Heart left ventricle (tissue), 16 donors: ENCODE results near the gene CACNB2. TPM values are rescaled to one million over a fixed set of nuclear protein-coding genes. Genes with fewer than 3 reads are reported as not detected.

Experiments
- ATAC-seq, 4 donors: fragments of 200-7000 bp; cut with Tn5 transposase; one replicate each; pipeline ENCODE4 v1.9.1; 2020 to 2022; ENCODE audit warnings: moderate library complexity in 4 of 4, mild to moderate bottlenecking in 3 of 4, moderate number of reproducible peaks in 1 of 4
- DNase-seq, 5 donors: peaks; one replicate each; pipeline ENCODE4 v3.0.0-alpha.2; 2020
- H3K27ac ChIP-seq, 12 donors: fragments of 200-600 bp; sonication (generic) in 4 of 12; one replicate each; pipeline versions ENCODE4 v1.5.0 to v1.8.0; 2016 to 2022; ENCODE audit warnings: mild to moderate bottlenecking in 2 of 12
- H3K27me3 ChIP-seq, 9 donors: fragments of 200-600 bp; sonication (generic) in 2 of 9; one replicate each; pipeline versions ENCODE4 v1.5.1 to v1.8.0; 2016 to 2022; ENCODE audit warnings: mild to moderate bottlenecking in 3 of 9
- H3K36me3 ChIP-seq, 9 donors: fragments of 200-600 bp; sonication (generic) in 2 of 9; one replicate each; pipeline versions ENCODE4 v1.5.0 to v1.8.0; 2018 to 2022; ENCODE audit warnings: mild to moderate bottlenecking in 2 of 9
- H3K4me1 ChIP-seq, 12 donors: fragments of 200-600 bp; sonication (generic) in 4 of 12; one replicate each; pipeline versions ENCODE4 v1.5.0 to v1.8.0; 2016 to 2022; ENCODE audit warnings: mild to moderate bottlenecking in 3 of 12
- H3K4me3 ChIP-seq, 12 donors: fragments of 200-600 bp; sonication (generic) in 4 of 12; one replicate each; pipeline versions ENCODE4 v1.5.0 to v1.8.0; 2017 to 2022; ENCODE audit warnings: mild to moderate bottlenecking in 9 of 12, moderate library complexity in 4 of 12
- H3K9me3 ChIP-seq, 12 donors: fragments of 200-600 bp; sonication (generic) in 4 of 12; one replicate each; pipeline versions ENCODE4 v1.5.0 to v1.8.0; 2016 to 2022; ENCODE audit warnings: mild to moderate bottlenecking in 1 of 12
- CTCF ChIP-seq, 12 donors: fragments of 200-600 bp; sonication (generic) in 4 of 12; IDR thresholded peaks; one replicate each; pipeline versions ENCODE4 v1.5.0 to v1.8.0; 2018 to 2022; ENCODE audit warnings: antibody characterized with exemption in 12 of 12, mild to moderate bottlenecking in 5 of 12
- POLR2A ChIP-seq, 2 donors: fragments of 450-650 bp; IDR thresholded peaks; one replicate each; pipeline ENCODE4 v1.6.1; 2017; ENCODE audit warnings: antibody characterized with exemption in 2 of 2, mild to moderate bottlenecking in 2 of 2, moderate library complexity in 2 of 2
- WGBS, 4 donors: extraction: QIAGEN DNeasy Blood & Tissue Kit in 2 of 4; methylation state at CpG; one replicate each; pipeline versions ENCODE4 v1.1.5 to v1.1.7; 2013 to 2018; 5-methylcytosine and 5-hydroxymethylcytosine counted together
- intact Hi-C, 10 donors: fragments of 100-400 bp; cut with DNase I; formaldehyde crosslinking; loops; one replicate each; pipeline versions ENCODE4 v1.11.1 to v1.14.2; 2022
- polyA plus RNA-seq, 2 donors: library from polyadenylated mRNA; stranded (reverse); fragments of 200-250 nt; gene quantifications; one replicate each; pipeline ENCODE4 v1.2.3, GENCODE V29; 2013
- total RNA-seq, 9 donors: library from RNA; depleted of rRNA in 2 of 9; stranded (reverse); fragments of >200 nt in 2 of 9; fragmentation: NEBNext Ultra II Directional in 3 of 9; extraction: Animal tissue kit (Norgen Biotek cat#: 25700) in 3 of 9; gene quantifications; one replicate each; pipeline versions ENCODE4 v1.1.0 to v1.2.4, GENCODE V29; 2016 to 2023
- donor health status: ischemic (EF 13 %, LVEDD 7.1; RV severe dilation, severe dysfunction).
- donor health status: healthy with polysubstance abuse.
- donor health status: DM: no; HTN: yes; CAD: no.
- donor health status: DM: no; HTN: no; CAD: no.
- donor health status: ischemic (EF 25% LVEDD 6.9; RV normal size, moderate dysfunction).
- donor health status: ischemic (EF 25% LVEDD 5.7; RV mildly dilated, moderate dysfunction).
- donor health status: healthy.
- donor health status: DM: yes; HTN: yes; CAD: no.
- donor health status: ischemic (EF 35%, LVEDD 5.7; RV mildly dilated, moderate dysfunction).
- donor health status: nonischemic (EF 11% LVEDD 7.7; RV severe dilation, severe dysfunction).
- donor health status: DM: yes; HTN: yes; CAD: no.
- donor health status: PGD.
- donor health status: ischemic (EF 29% LVEDD 5.4; RV normal size, mild dysfunction).
- donor health status: nonischemic (EF 23%, LVEDD 6.1; RV moderate dilation, normal function).

Gene CACNB2
- total and polyA plus RNA-seq, 11 donors = 11.4 to 63.2 (median 33.2) TPM

GRCh38 chr10:18238870-18239485, 98.8 kb downstream of the CACNB2 start:
- Histone ChIP-seq H3K9me3 (peaks cover 0 to 6% (median 0%) of the 10 kb centered on the region in 12 donors), H3K27me3 (no peaks in the 10 kb centered on the region), H3K27ac (peak overlapping the region in 1 of 12 donors; percentile 34), H3K36me3 (no peaks in the 10 kb centered on the region), H3K4me3 (no peak overlapping the region), H3K4me1 (peaks cover 0 to 14% (median 3%) of the 10 kb centered on the region in 12 donors)
- TF ChIP-seq CTCF (IDR thresholded peaks at IDR 0.05) = peak; percentile 27 to 73 (median 60)
- TF ChIP-seq POLR2A (IDR thresholded peaks at IDR 0.05) = no peak
- intact Hi-C loops = loop anchor here in 2 of 10 donors (5.0 kb wide), 3 partner anchors 73 to 632 kb away; no protein-coding TSS in a partner anchor
- ATAC-seq = no peak
- WGBS, 4 donors = 58 to 62% (median 60%) methylated on average over 8 of the region's 8 CpGs
- DNase-seq = no peak

GRCh38 chr10:18240185-18240882, 100.1 kb downstream of the CACNB2 start:
- ATAC-seq = peak in 3 of 4 donors; percentile 29 to 73 (median 63)
- peak in 1 of 5 donors; percentile 29 for DNase-seq
- TF ChIP-seq CTCF (IDR thresholded peaks at IDR 0.05) (no peak), POLR2A (IDR thresholded peaks at IDR 0.05) (no peak)
- H3K27me3 ChIP-seq = no peaks in the 10 kb centered on the region
- peaks cover 0 to 11% (median 0%) of the 10 kb centered on the region in 12 donors for H3K4me1 ChIP-seq
- no peak overlapping the region for H3K4me3 ChIP-seq
- no peaks in the 10 kb centered on the region for H3K36me3 ChIP-seq
- 62 to 78% (median 75%) methylated on average over 12 of the region's 12 CpGs for WGBS, 4 donors
- intact Hi-C loops = no loop called here
- H3K27ac ChIP-seq = peak overlapping the region in 5 of 12 donors; percentile 17 to 55 (median 51)
- peaks cover 0 to 6% (median 0%) of the 10 kb centered on the region in 12 donors for H3K9me3 ChIP-seq

- TF ChIP-seq POLR2A (IDR thresholded peaks at IDR 0.05) (no peak), CTCF (IDR thresholded peaks at IDR 0.05) (no peak)
- H3K36me3 ChIP-seq = no peaks in the 10 kb centered on the region
- H3K9me3 ChIP-seq = peaks cover 0 to 6% (median 0%) of the 10 kb centered on the region in 12 donors
- intact Hi-C loops = no loop called here
- H3K27me3 ChIP-seq = no peaks in the 10 kb centered on the region
- peak in 3 of 4 donors; percentile 53 to 77 (median 75) for ATAC-seq
- H3K4me3 ChIP-seq = no peak overlapping the region
- DNase-seq = peak in 1 of 5 donors; percentile 36
- H3K4me1 ChIP-seq = peaks cover 0 to 5% (median 0%) of the 10 kb centered on the region in 12 donors
- 47 to 59% (median 56%) methylated on average over 7 of the region's 7 CpGs for whole genome bisulfite sequencing, 4 donors
- no peak overlapping the region for H3K27ac ChIP-seq
Measured at GRCh38 chr10:18246967-18247366, 106.7 kb downstream of the CACNB2 start.

- no peak for ATAC-seq
- Histone ChIP-seq H3K4me3 (no peak overlapping the region), H3K36me3 (no peaks in the 10 kb centered on the region), H3K4me1 (peaks cover 0 to 4% (median 0%) of the 10 kb centered on the region in 12 donors), H3K9me3 (no peaks in the 10 kb centered on the region), H3K27ac (no peak overlapping the region), H3K27me3 (no peaks in the 10 kb centered on the region)
- no peak for DNase-seq
- intact Hi-C loops = no loop called here
- TF ChIP-seq POLR2A (IDR thresholded peaks at IDR 0.05) (no peak), CTCF (IDR thresholded peaks at IDR 0.05) (no peak)
- WGBS, 4 donors = 43 to 64% (median 60%) methylated on average over 7 of the region's 7 CpGs
Measured at GRCh38 chr10:18252086-18252485, 111.9 kb downstream of the CACNB2 start.
